Esophagus squamous epithelium (tissue), 5 donors: ENCODE data around the gene MBNL3. TPM values are rescaled to one million over a fixed set of nuclear protein-coding genes. Genes with fewer than 3 reads are reported as not detected.

ENCODE experiments used
- DNase-seq: peaks from one replicate; lab custom pipeline; 2025; lab: John Stamatoyannopoulos, UW
- H3K27ac ChIP-seq, 4 donors: fragments of 200-600 bp; sonication (generic); one replicate each; pipeline ENCODE4 v1.5.1; 2016 to 2019; ENCODE audit warnings: mild to moderate bottlenecking in 1 of 4
- H3K27me3 ChIP-seq, 4 donors: fragments of 200-600 bp; sonication (generic); 1 replicate in 3 of 4; 2 replicates in 1 of 4; pipeline versions ENCODE4 v1.5.1 to v1.6.0; 2017 to 2021; ENCODE audit warnings: antibody characterized with exemption in 1 of 4
- H3K36me3 ChIP-seq, 3 donors: fragments of 200-600 bp; sonication (generic); one replicate each; pipeline ENCODE4 v1.5.1; 2016 to 2019
- H3K4me1 ChIP-seq, 3 donors: fragments of 200-600 bp; sonication (generic); one replicate each; pipeline ENCODE4 v1.5.1; 2017 to 2019
- H3K4me3 ChIP-seq, 4 donors: fragments of 200-600 bp; sonication (generic); 1 replicate in 3 of 4; 2 replicates in 1 of 4; pipeline ENCODE4 v1.5.1; 2016 to 2019; ENCODE audit warnings: mild to moderate bottlenecking in 2 of 4, moderate library complexity in 1 of 4
- H3K9me3 ChIP-seq, 3 donors: fragments of 200-600 bp; sonication (generic); one replicate each; pipeline ENCODE4 v1.5.1; 2016 to 2019
- POLR2A ChIP-seq, 4 donors: fragments of 450-650 bp; IDR thresholded peaks; one replicate each; pipeline ENCODE4 v1.6.1; 2017; ENCODE audit warnings: antibody characterized with exemption in 4 of 4, mild to moderate bottlenecking in 4 of 4, moderate library complexity in 3 of 4
- WGBS, 2 donors: methylation state at CpG; one replicate each; pipeline ENCODE4 v1.1.5; 2018; 5-methylcytosine and 5-hydroxymethylcytosine counted together
- intact Hi-C: fragments of 100-400 bp; cut with DNase I; formaldehyde crosslinking; loops from one replicate; pipeline ENCODE4 v1.15.0; 2022
- total RNA-seq, 4 donors: library from RNA; depleted of rRNA; stranded (reverse); fragments of >200 nt; gene quantifications; one replicate each; pipeline ENCODE4 v1.1.0, GENCODE V29; 2016
- TF ChIP-seq, protein P1 (sequence below), 6 experiments: fragments of 450-650 bp in 4 of 6; fragments of 200-600 bp in 2 of 6; sonication (generic) in 2 of 6; IDR thresholded peaks; one replicate each; pipeline ENCODE4 v1.5.1; 2016 to 2019; ENCODE audit warnings: antibody characterized with exemption in 6 of 6, mild to moderate bottlenecking in 4 of 6, moderate library complexity in 4 of 6
- donor health status: DM: yes; HTN: yes; CAD: no.

Gene MBNL3
- total RNA-seq, 4 donors from 2014 or later = 18.2 to 24.1 (median 22.1) TPM

DNA sequence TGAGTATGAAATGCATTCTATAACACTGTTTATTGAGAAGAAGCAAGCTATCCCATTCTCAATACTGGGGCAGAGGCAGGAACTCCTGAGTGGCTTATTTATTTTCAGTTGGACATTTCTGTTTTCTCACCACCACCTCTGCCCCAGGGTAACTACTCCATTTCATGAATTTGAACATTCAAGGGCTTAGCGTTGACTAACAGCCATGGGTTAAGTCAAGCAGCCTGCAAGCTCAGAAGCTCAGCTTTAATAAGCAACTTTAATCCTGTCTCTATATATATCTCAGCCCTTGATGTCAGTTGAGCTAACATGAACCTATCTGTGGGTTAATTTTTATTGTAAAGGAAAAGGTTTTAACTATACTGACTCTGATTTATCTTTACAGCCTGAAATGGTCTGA, 93.8 kb downstream of the MBNL3 start:
- Histone ChIP-seq H3K9me3 (no peaks in the 10 kb centered on the region), H3K27me3 (no peaks in the 10 kb centered on the region), H3K36me3 (no peaks in the 10 kb centered on the region), H3K4me3 (no peak overlapping the region), H3K4me1 (no peaks in the 10 kb centered on the region), H3K27ac (no peak overlapping the region)
- TF ChIP-seq, protein P1, sequence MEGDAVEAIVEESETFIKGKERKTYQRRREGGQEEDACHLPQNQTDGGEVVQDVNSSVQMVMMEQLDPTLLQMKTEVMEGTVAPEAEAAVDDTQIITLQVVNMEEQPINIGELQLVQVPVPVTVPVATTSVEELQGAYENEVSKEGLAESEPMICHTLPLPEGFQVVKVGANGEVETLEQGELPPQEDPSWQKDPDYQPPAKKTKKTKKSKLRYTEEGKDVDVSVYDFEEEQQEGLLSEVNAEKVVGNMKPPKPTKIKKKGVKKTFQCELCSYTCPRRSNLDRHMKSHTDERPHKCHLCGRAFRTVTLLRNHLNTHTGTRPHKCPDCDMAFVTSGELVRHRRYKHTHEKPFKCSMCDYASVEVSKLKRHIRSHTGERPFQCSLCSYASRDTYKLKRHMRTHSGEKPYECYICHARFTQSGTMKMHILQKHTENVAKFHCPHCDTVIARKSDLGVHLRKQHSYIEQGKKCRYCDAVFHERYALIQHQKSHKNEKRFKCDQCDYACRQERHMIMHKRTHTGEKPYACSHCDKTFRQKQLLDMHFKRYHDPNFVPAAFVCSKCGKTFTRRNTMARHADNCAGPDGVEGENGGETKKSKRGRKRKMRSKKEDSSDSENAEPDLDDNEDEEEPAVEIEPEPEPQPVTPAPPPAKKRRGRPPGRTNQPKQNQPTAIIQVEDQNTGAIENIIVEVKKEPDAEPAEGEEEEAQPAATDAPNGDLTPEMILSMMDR (IDR thresholded peaks at IDR 0.05) = no peak
- no peak for TF ChIP-seq POLR2A (IDR thresholded peaks at IDR 0.05)
- DNase-seq = no peak
- intact Hi-C loops = no loop called here
- 44 to 48% methylated on average over 1 of the region's 1 CpG for WGBS, 2 donors

DNA sequence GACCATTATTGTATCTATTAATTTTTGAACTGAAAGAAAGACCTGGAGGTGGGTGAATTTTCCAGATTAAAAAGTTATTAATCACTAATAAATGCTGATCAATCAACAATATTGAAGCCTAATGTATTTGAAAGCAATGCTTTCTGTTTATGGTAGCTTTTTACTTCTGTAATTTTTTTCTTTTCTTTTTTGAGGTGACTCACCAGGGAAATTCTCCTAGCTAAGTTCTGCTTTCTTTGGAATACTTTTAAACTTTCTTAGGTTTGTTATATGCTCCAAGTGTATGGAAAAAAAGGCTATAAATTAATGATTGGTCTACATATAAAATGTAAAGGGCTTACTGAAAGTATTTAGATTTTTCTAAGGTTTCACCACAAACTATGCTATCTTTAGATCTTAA, 94.2 kb downstream of the MBNL3 start:
- no peak for TF ChIP-seq POLR2A (IDR thresholded peaks at IDR 0.05)
- TF ChIP-seq, protein P1 (IDR thresholded peaks at IDR 0.05) = no peak
- H3K4me1 ChIP-seq = no peaks in the 10 kb centered on the region
- no peaks in the 10 kb centered on the region for H3K36me3 ChIP-seq
- DNase-seq = no peak
- intact Hi-C loops = no loop called here
- no peaks in the 10 kb centered on the region for H3K9me3 ChIP-seq
- H3K4me3 ChIP-seq = no peak overlapping the region
- no peaks in the 10 kb centered on the region for H3K27me3 ChIP-seq
- no peak overlapping the region for H3K27ac ChIP-seq

DNA sequence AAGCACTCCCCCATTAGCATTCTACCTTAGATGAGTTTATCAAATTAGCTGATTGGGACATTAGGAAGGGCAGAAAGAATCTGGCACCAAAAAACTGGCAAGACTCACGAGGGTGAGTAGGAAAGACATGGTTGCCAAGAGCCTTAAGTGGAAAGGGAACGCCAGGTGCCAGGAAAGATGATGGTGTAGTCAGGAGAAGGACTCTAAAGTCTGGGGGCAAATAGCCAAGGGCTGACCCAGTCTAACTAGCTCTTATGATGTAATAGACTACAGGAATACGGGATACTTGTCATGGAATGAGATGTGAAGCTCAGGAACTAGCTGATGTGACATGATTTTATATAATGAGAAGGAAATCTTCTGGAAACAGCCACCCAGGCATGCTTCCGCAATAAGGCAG, 94.8 kb downstream of the MBNL3 start:
- Histone ChIP-seq H3K27me3 (no peaks in the 10 kb centered on the region), H3K4me3 (no peak overlapping the region), H3K9me3 (no peaks in the 10 kb centered on the region), H3K4me1 (no peaks in the 10 kb centered on the region), H3K27ac (no peak overlapping the region), H3K36me3 (no peaks in the 10 kb centered on the region)
- TF ChIP-seq, protein P1 (IDR thresholded peaks at IDR 0.05) = no peak
- WGBS, 2 donors = 48 to 59% methylated on average over 4 of the region's 4 CpGs
- no peak for DNase-seq
- intact Hi-C loops = no loop called here

DNA sequence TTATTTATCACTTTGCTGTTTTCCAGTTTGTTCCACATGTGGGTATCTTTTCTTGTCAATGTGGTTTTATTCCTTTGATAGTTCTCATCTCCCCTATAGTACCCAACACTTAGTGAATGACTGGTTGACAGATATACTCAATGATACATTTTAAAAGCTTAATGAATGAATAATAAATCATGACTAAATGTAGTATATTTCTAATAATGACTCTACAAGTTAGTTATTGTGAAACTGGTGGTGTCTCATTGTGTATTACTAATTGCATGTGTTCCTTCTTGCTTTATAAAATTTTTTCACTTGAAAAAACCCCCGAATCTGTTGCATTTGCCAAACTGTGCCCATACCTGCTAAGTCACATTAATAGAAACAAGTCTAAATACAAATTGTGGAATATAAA, 95.4 kb downstream of the MBNL3 start:
- no peaks in the 10 kb centered on the region for H3K9me3 ChIP-seq
- intact Hi-C loops = no loop called here
- no peak for TF ChIP-seq POLR2A (IDR thresholded peaks at IDR 0.05)
- no peak overlapping the region for H3K4me3 ChIP-seq
- no peaks in the 10 kb centered on the region for H3K4me1 ChIP-seq
- no peak overlapping the region for H3K27ac ChIP-seq
- no peaks in the 10 kb centered on the region for H3K36me3 ChIP-seq
- no peaks in the 10 kb centered on the region for H3K27me3 ChIP-seq
- DNase-seq = no peak
- WGBS, 2 donors = 27 to 40% methylated on average over 1 of the region's 1 CpG

DNA sequence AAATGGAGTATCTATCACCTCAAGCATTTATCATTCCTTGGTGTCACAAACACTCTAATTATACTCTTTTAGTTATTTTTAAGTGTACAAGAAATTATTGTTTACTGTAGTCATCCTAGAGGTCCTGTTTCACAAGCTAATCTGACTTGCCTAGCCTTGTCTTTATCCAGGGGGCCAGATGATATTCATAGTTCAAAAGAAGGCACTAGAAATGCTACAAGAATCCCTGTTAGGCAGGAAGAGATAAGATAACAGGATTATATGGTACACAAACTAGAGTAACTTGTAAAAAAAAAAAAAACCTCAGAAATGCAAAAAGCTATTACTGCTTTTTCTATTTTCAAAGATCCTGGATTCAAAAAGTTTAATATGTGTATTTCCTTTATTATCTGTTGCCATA, 95.8 kb downstream of the MBNL3 start:
- Histone ChIP-seq H3K36me3 (no peaks in the 10 kb centered on the region), H3K4me1 (no peaks in the 10 kb centered on the region), H3K9me3 (no peaks in the 10 kb centered on the region), H3K27me3 (no peaks in the 10 kb centered on the region), H3K27ac (no peak overlapping the region), H3K4me3 (no peak overlapping the region)
- DNase-seq = no peak
- TF ChIP-seq, protein P1 (IDR thresholded peaks at IDR 0.05) = no peak
- TF ChIP-seq POLR2A (IDR thresholded peaks at IDR 0.05) = no peak
- intact Hi-C loops = no loop called here

DNA sequence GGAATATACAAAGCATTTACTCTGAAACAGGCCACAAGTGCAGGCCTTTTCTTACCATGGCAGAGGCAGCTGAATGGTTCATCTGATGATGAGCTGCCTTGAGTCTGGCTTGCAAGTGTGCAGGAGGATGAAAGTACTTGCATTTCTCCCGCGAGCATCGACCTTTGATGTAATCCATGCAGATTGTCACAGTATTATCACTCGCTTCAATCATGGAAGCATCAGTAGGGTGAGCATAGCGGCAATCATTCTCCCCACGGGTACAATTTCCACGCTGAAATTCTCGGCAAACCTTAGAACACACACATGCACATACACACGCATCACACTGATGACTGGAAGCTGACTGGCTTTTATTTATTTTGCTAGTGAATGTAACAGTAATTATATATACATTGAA, 98.0 kb downstream of the MBNL3 start:
- intact Hi-C loops = no loop called here
- no peak overlapping the region for H3K27ac ChIP-seq
- H3K27me3 ChIP-seq = no peaks in the 10 kb centered on the region
- no peaks in the 10 kb centered on the region for H3K9me3 ChIP-seq
- no peak for DNase-seq
- no peaks in the 10 kb centered on the region for H3K36me3 ChIP-seq
- no peak overlapping the region for H3K4me3 ChIP-seq
- H3K4me1 ChIP-seq = no peaks in the 10 kb centered on the region
- 93 to 97% methylated on average over 9 of the region's 9 CpGs for WGBS, 2 donors
- TF ChIP-seq, protein P1 (IDR thresholded peaks at IDR 0.05) = no peak
- TF ChIP-seq POLR2A (IDR thresholded peaks at IDR 0.05) = no peak
